Tibial nerve (tissue), 4 donors: ENCODE data around the gene MCEMP1.

ENCODE experiments used
- CTCF ChIP-seq, 5 experiments: fragments of 200-600 bp in 3 of 5; fragments of 450-650 bp in 2 of 5; sonication (generic) in 3 of 5; IDR thresholded peaks; one replicate each; pipeline ENCODE4 v1.5.1; 2016 to 2019; ENCODE audit warnings: antibody characterized with exemption in 5 of 5, mild to moderate bottlenecking in 3 of 5, moderate library complexity in 2 of 5
- EP300 ChIP-seq, 2 donors: sonication (generic); formaldehyde crosslinking; IDR thresholded peaks; one replicate each; pipeline ENCODE4 v1.6.1; 2017; ENCODE audit warnings: antibody characterized with exemption in 2 of 2, mild to moderate bottlenecking in 1 of 2
- POLR2A ChIP-seq, 2 donors: fragments of 450-650 bp; IDR thresholded peaks; one replicate each; pipeline ENCODE4 v1.6.1; 2017; ENCODE audit warnings: antibody characterized with exemption in 2 of 2, mild to moderate bottlenecking in 2 of 2, moderate library complexity in 2 of 2

GRCh38 chr19:7629347-7630054 is 47.4 kb upstream of the MCEMP1 start, which contains the start of the genes PET100 and XAB2:
- TF ChIP-seq CTCF (IDR thresholded peaks at IDR 0.05) (peak in 1 of 5 experiments; percentile 41), POLR2A (IDR thresholded peaks at IDR 0.05) (peak in 1 of 2 donors; percentile 71), EP300 (IDR thresholded peaks at IDR 0.05) (peak; percentile 91 to 96)
